NB4 (cell line): Measurements from ENCODE around the gene GPR148.
"Not testable (repeated sequence)": the region's sequence is repeated elsewhere in the genome, so short reads cannot be mapped to it uniquely, and the experiment has no call there.

Experiments
- DNase-seq: peaks from one replicate; pipeline ENCODE4 v3.0.0; 2010; ENCODE audit warnings: low read depth
- H3K4me3 ChIP-seq: one replicate; pipeline ENCODE4 v1.5.1; 2011; ENCODE audit warnings: mild to moderate bottlenecking, low read depth, low read length, moderate library complexity
- CTCF ChIP-seq: IDR thresholded peaks from one replicate; pipeline ENCODE4 v1.5.1; 2012; ENCODE audit warnings: low read depth, low read length
- MAX ChIP-seq: IDR thresholded peaks from 2 replicates; pipeline ENCODE4 v1.6.1; 2011; ENCODE audit warnings: low read depth, low read length
- MYC ChIP-seq: IDR thresholded peaks from 2 replicates; pipeline ENCODE4 v1.6.1; 2011; ENCODE audit warnings: low read depth, low read length
- POLR2A ChIP-seq: IDR thresholded peaks from 2 replicates; pipeline ENCODE4 v1.6.1; 2011; ENCODE audit warnings: mild to moderate bottlenecking; ENCODE audit not compliant: insufficient read length; ENCODE audit errors: extremely low read depth

The GPR148 gene

GRCh38 chr2:130726614-130727180, 2.2 kb upstream of the GPR148 start:
- H3K4me3 ChIP-seq: peak overlapping the region; percentile 16
- TF ChIP-seq MAX: no peak
- TF ChIP-seq MYC: no peak
- TF ChIP-seq CTCF: no peak
- TF ChIP-seq POLR2A: no peak
- no peak for DNase-seq

GRCh38 chr2:130727286-130727924, 1.5 kb upstream of the GPR148 start:
- peak; percentile 61 for DNase-seq
- H3K4me3 ChIP-seq: peak overlapping the region; percentile 16
- no peak for TF ChIP-seq MAX
- TF ChIP-seq CTCF: no peak
- no peak for TF ChIP-seq MYC
- TF ChIP-seq POLR2A: no peak

- DNase-seq: peak; percentile 41
- no peak for TF ChIP-seq MYC
- TF ChIP-seq POLR2A: no peak
- no peak for TF ChIP-seq CTCF
- no peak for TF ChIP-seq MAX
- no peak overlapping the region for H3K4me3 ChIP-seq
Measured at GRCh38 chr2:130728007-130728454, 839 bp upstream of the GPR148 start.

- TF ChIP-seq MAX (no peak), POLR2A (no peak), MYC (no peak), CTCF (no peak)
- no peak for DNase-seq
- H3K4me3 ChIP-seq: no peak overlapping the region
Measured at GRCh38 chr2:130729322-130730299, 741 bp downstream of the GPR148 start.

- not testable (repeated sequence) for DNase-seq, H3K4me3 ChIP-seq
Measured at GRCh38 chr2:130732257-130732656, 3.4 kb downstream of the GPR148 start.

- no peak overlapping the region for H3K4me3 ChIP-seq
- TF ChIP-seq POLR2A (no peak), MYC (no peak), CTCF (no peak), MAX (no peak)
- DNase-seq: no peak
Measured at GRCh38 chr2:130735200-130735599, 6.3 kb downstream of the GPR148 start.
